ENCODE results near the gene TMEM53.

DNA sequence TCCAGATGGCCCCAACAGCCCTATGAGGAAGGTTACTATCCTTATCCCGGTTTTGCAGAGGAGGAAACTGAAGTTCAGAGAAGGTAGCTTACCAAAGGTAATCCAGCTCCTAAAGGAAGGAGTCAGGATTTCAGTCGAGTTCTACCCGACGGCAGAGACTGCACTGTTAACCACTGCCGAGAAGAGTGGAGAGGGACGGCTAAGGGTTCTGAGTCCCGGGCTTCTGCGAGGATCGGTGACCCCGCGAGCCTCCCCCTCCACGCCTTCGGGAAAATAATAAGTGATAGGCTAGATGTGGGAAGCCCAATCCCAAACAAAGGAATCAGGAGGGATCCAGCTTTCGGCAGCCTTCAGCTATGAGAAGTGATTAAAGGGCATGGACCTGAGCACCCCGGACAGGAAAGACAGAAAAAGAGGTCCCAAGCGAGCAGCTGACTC, 587 bp downstream of the TMEM53 start:
- TF ChIP-seq, protein P1, sequence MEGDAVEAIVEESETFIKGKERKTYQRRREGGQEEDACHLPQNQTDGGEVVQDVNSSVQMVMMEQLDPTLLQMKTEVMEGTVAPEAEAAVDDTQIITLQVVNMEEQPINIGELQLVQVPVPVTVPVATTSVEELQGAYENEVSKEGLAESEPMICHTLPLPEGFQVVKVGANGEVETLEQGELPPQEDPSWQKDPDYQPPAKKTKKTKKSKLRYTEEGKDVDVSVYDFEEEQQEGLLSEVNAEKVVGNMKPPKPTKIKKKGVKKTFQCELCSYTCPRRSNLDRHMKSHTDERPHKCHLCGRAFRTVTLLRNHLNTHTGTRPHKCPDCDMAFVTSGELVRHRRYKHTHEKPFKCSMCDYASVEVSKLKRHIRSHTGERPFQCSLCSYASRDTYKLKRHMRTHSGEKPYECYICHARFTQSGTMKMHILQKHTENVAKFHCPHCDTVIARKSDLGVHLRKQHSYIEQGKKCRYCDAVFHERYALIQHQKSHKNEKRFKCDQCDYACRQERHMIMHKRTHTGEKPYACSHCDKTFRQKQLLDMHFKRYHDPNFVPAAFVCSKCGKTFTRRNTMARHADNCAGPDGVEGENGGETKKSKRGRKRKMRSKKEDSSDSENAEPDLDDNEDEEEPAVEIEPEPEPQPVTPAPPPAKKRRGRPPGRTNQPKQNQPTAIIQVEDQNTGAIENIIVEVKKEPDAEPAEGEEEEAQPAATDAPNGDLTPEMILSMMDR (IDR thresholded peaks at IDR 0.05), result no peak
- TF ChIP-seq POLR2A (IDR thresholded peaks at IDR 0.05), result no peak

Data from lower leg skin (tissue), 3 donors.